ENCODE results near the gene OLFML1.

OLFML1 gene

DNA sequence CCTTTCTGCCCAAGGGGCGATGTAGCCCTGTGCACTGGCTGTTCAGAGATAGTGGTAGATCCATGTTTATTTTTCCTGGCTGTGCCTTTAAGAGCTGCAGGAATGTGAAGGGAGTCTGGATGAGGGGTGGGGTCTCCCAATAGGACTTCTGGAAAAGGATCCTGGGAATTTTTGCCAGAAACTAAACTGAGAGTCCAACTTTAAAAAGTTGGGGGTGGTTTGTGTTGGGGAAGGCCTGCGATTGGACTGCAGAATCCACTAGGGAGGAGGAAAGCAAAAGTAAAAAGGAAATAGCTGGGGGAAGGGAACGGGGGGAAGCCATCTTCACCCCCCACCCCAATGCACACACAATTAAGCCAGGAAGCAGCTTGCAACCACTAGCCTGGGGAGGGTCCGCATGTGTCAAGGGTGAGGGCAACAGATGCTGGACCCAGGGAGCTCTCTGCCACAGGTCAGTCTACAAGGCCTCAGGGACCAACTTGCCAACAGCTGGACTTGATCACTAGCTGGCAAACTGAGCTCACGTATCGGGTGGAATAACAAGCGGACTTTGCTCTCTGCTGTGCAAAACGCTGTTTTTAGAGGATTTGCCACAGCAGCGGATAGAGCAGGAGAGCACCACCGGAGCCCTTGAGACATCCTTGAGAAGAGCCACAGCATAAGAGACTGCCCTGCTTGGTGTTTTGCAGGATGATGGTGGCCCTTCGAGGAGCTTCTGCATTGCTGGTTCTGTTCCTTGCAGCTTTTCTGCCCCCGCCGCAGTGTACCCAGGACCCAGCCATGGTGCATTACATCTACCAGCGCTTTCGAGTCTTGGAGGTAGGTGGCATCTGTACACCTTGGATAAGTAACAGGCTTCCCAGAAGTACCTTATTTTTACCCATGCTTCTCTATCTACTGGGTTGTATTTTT, at the start of gene OLFML1:
OLFML1 (plus strand) TSS at position 321 of the 912 bp plus-strand sequence; CDS start at position 691, 370 bp downstream.
- DNase-seq = no peak

GRCh38 chr11:7436146-7436545, 49.2 kb upstream of the OLFML1 start:
- DNase-seq = no peak

- DNase-seq = peak; percentile 8
Observed at GRCh38 chr11:7436657-7437056, 48.6 kb upstream of the OLFML1 start.

- DNase-seq = no peak
Observed at GRCh38 chr11:7437696-7438095, 47.6 kb upstream of the OLFML1 start.

GRCh38 chr11:7439746-7440320, 45.5 kb upstream of the OLFML1 start:
- no peak for DNase-seq

DNA sequence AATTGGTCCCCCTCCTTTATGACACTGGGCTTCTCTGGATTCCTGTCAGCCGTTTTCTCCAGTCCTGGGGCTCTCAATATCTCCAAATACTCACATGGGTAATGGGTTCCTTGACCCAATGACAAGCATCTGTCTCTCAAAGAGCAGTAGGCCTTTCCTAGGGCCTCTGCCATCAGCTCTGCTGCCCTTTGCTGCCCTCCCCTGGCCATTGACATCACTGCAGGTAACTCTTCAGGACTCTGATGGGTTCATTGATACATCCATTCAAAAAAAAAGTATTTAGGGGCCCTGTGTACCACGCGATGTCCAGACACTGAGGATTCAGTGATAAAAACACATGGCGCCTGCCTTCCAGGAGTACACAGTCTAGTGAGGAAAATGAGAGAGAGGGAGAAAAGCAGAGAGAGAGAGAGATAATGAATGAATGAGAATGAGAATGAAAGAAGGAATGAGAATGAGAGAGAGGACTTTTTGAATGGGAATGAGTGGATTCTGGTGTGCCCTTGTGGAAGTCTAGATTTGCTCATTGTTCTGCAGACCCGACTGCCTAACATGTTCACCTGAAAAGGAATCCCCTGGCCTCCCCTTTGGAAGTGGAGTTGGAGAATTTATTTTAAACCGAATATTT, 42.6 kb upstream of the OLFML1 start:
- DNase-seq = peak; percentile 80

DNA sequence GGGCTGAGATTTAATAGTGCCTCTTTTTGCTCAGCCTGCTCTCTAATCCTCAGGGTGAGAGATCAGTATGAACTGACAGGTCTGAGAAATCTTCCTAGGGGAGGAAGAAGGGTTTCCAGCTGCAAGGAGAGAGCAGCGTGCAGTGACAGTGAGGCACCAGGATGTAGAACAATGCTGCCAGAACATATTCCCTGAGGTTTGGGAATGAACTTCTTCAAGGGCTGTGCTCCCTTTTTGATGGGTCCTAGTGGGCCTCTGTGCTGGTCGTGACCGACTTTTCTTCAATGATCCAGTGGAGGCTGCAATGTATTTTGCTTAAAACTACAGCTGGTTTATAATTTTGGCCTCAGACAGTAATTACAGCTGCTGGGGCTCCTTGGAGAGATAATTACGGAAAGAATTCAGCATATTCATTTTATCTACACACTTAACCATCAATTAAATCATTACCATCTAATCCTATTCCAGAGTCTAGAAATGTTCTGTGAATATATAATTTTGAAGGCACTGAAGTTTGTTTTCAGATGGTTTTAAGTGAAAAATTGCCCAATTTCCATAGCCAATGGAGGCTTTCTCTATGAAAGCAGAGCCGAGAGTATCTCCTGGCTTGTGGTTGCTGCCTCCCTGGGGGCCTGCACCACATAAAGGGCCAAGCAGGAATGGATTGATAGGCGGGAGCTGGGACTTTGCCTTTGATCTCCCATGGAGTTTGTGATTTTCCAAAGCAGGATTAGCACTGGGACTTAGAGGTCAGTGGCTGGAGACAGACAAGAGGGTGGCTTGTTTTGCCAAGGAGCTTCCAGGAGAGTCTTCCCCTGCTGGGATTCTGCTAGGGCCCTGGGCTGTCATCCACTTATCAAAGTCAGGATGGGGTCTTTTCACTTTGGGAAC, 41.0 kb upstream of the OLFML1 start:
- DNase-seq = no peak

DNA sequence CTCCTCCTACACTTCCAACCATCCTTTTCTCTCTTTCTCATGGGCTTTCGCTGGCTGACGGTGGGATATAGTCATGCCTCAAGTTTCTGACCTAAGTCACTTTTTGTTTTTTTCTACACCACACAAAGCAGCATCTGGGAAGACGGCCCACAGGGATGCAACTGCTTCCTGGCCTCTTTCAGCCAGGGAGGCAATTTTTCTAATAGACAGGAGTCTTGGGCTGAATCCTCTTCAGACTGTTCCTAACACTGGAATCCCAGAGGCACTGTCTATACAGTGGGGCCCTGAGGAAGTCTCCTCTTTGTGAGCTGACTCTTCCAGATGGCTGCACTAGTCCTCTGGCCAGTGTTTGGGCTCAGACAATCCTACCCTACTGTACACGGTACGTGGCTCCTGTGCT, 39.7 kb upstream of the OLFML1 start:
- no peak for DNase-seq

DNA sequence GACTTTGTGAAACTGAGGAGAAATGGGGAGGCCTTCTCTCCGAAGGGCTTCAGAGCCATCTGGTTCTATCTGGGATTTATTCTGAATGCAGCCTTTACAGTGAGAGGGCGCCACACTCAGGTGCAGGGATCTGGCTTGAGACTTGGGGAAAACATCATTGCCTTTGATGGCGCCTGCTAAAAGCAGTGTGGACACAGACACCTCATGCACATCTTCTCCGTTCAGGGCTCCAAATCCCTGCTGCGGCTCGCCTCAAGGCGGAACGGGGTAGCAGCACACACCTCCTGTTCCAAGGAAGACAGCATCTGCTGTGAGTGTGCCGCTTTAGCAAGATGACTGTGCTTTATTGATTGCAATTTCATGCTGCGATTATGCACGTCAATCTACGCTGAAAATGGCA, 37.1 kb upstream of the OLFML1 start:
- no peak for DNase-seq

DNA sequence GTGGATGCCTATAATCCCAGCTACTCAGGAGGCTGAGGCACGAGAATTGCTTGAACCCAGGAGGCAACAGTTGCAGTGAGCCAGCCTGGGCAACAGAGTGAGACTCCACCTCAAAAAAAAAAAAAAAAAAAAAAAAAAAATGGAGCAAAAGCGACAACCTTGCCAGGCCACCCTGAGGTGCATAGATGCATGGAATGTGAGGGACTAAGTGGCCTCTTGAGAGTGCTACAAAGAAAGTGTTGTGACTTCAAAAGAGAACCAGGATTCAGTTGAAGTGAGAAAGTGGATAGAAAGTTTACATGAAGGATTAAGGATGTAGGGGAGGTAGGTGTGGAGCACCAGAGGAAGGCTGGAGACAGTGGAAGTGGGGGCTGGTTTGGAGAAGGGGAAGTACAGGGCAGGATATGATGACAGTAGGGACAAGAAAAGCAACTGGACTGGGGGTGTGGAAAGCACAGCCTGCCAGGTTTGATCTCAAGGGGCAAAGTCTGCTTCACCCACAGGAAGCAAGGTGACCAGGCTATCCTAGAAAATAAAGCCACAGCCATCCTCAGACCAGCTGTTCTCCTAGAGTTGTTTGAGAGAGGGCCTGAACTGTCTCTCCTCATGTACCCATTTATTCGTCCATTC, 36.0 kb upstream of the OLFML1 start:
- DNase-seq = no peak

- DNase-seq = no peak
Observed at GRCh38 chr11:7449841-7450214, 35.5 kb upstream of the OLFML1 start.

GRCh38 chr11:7450836-7451235, 34.5 kb upstream of the OLFML1 start:
- no peak for DNase-seq

DNA sequence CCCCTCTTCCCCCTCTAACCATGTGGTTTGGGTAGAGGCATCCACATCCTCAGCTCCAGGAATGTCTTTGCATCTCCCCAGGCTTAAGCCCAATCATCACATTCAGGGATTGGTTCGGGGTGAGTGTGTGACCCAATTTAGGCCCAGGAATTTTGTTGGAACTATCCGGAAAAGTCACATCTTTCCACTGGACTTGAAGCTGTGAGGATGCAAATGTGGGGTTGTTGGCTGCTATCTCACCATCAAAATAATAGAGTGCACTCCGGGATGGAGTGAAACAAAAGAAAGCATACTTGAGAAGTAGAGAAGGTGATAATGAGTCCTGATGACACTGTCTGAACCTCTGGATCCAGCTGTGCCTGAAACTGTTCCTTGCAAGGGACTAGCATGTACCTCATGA, 33.8 kb upstream of the OLFML1 start:
- DNase-seq = no peak

GRCh38 chr11:7451952-7452494, 33.3 kb upstream of the OLFML1 start:
- DNase-seq = no peak

DNA sequence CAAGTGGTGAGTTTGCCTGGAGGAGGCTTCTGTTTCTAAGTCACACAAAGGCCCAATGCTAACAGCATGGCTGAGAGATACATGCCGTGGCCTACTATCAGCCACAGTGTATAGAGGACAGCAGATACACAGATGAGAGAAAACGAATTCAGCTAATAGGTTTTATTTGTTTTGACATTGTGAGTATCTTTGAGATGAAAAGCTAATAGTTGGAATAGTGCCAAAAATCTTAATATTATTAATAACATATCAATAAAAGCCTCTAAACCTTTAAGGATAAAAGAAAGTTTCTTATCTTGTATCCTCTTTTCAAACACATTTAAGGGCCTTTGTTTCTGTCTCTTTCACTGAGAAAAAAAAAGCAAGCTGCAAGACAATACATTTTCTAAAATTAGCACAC, 30.5 kb upstream of the OLFML1 start:
- DNase-seq = no peak

DNA sequence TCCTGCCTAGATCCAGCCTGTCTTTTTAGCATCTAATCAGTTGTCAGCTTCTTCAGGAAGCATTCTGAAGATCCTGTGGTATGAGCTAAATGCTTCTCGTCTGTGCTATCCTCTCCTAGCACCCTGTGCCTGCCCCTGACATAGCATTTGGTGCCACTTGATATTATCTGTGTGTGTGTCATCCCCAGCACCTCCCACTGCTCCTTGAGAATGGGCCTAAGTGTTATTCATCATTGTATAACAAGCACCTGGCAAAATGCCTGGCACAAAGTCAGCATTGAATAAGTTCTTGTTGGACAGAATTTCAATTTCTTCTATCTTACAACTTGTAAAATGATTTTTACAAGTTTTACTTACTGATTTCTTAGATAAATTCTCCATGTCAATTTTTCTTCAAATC, 28.1 kb upstream of the OLFML1 start:
- DNase-seq = no peak

- no peak for DNase-seq
Observed at GRCh38 chr11:7462706-7463105, 22.6 kb upstream of the OLFML1 start.

- no peak for DNase-seq
Observed at GRCh38 chr11:7467652-7468051, 17.7 kb upstream of the OLFML1 start.

- no peak for DNase-seq
Observed at GRCh38 chr11:7469351-7469865, 15.9 kb upstream of the OLFML1 start.

DNA sequence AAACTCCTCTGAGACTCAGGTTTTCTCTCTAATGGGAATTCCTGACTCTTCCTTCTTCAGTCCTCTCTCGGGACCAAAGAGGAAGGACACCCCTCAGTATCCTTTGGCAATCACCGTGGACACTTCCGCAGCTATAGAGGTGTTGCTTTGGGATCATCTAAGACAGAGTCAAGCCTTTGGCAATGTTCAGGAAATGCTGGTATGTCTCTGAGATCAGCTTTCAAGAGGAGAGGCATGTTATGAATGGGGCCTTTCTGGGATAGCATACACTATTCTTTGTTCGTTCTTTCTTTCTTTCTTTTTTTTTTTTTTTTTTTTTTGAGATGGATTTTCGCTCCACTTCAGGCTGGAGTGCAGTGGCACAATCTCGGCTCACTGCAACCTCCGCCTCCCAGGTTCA, 14.2 kb upstream of the OLFML1 start:
- DNase-seq = no peak

GRCh38 chr11:7473717-7474116, 11.6 kb upstream of the OLFML1 start:
- no peak for DNase-seq

DNA sequence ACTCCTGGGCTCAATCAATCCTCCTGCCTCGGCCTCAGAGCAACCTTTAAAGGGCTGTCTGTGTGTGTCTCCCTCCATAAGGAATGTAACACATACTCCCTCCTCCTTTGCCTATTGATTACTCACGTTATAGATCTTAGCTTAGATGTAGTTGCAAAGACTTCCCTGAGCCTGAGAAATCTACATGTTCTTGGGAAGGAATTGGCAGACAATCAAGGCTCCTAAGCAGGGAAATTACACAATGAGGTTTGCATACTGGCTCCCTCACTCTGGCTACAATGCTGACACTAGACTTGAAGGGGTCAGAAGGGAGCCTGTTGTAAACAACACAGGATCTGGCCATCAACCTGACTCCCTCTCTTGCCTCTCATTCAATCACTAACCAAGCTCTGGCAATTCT, 5.2 kb upstream of the OLFML1 start:
- no peak for DNase-seq
